Astrocyte of the spinal cord (primary cell): ENCODE data around the gene MLN.

Experiments used
- DNase-seq: peaks from one replicate; pipeline ENCODE4 v3.0.0; 2011; ENCODE audit warnings: low read depth, low spot score
- H3K4me3 ChIP-seq: 2 replicates; pipeline ENCODE4 v1.5.1; 2011; ENCODE audit warnings: low read depth, mild to moderate bottlenecking, low read length, moderate library complexity
- CTCF ChIP-seq: IDR thresholded peaks from 2 replicates; pipeline ENCODE4 v1.5.1; 2012; ENCODE audit warnings: low read depth, mild to moderate bottlenecking, low read length, inconsistent platforms
- in situ Hi-C: cut with HindIII; loops from 2 replicates; pipeline ENCODE4 v1.10.0; 2017; ENCODE audit warnings: low sequenced_read_pairs

The MLN gene

GRCh38 chr6:33807606-33808005, 3.8 kb upstream of the MLN start:
- no peak for DNase-seq
- in situ Hi-C loops: no loop called here
- no peak overlapping the region for H3K4me3 ChIP-seq
- TF ChIP-seq CTCF: no peak

GRCh38 chr6:33806841-33807240, 3.0 kb upstream of the MLN start:
- TF ChIP-seq CTCF: no peak
- no peak overlapping the region for H3K4me3 ChIP-seq
- in situ Hi-C loops: no loop called here
- DNase-seq: no peak

GRCh38 chr6:33802186-33802958, 1.4 kb downstream of the MLN start:
- TF ChIP-seq CTCF: no peak
- DNase-seq: peak; percentile 15
- in situ Hi-C loops: no loop called here
- H3K4me3 ChIP-seq: no peak overlapping the region

- no peak for DNase-seq
- H3K4me3 ChIP-seq: no peak overlapping the region
- no peak for TF ChIP-seq CTCF
- in situ Hi-C loops: no loop called here
Observed at GRCh38 chr6:33801611-33802010, 2.2 kb downstream of the MLN start.

- TF ChIP-seq CTCF: no peak
- DNase-seq: no peak
- in situ Hi-C loops: no loop called here
- no peak overlapping the region for H3K4me3 ChIP-seq
Observed at GRCh38 chr6:33800248-33800969, 3.4 kb downstream of the MLN start.

GRCh38 chr6:33799454-33800113, 4.2 kb downstream of the MLN start:
- no peak for TF ChIP-seq CTCF
- in situ Hi-C loops: no loop called here
- DNase-seq: peak; percentile 13
- no peak overlapping the region for H3K4me3 ChIP-seq
